GM18907 (cell line): ENCODE results near the gene TMEM140.

Source experiments
- ATAC-seq: cut with Tn5 transposase; IDR thresholded peaks from one replicate; pipeline ENCODE4 v1.9.1; 2021; ENCODE audit warnings: mild to moderate bottlenecking, moderate library complexity; ENCODE audit not compliant: unreplicated experiment

The TMEM140 gene

DNA sequence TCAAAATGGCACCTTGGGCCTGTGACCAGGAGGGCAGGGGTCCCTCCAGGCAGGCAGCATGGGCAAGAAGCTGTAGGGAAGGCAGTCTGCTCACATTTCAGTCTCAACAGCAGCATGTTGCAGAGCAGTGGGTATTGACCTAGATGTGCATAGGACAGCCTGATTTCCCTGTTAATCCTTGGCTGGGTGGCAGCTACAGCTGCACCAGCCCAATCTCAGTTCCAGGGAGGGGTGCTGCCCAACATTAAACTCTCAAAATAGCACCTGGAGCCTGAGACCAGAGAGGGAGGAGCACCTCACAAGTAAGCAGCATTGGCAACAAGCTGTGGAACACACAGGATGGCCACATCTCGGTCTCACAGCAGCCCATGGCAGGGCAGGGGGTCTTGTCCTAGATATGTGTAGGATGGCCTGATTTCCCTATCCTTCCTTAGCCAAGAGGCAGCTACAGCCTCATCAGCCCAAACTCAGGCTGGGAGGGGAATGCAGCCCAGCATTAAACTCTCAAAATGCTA, 10.3 kb downstream of the TMEM140 start:
- no peak for ATAC-seq

DNA sequence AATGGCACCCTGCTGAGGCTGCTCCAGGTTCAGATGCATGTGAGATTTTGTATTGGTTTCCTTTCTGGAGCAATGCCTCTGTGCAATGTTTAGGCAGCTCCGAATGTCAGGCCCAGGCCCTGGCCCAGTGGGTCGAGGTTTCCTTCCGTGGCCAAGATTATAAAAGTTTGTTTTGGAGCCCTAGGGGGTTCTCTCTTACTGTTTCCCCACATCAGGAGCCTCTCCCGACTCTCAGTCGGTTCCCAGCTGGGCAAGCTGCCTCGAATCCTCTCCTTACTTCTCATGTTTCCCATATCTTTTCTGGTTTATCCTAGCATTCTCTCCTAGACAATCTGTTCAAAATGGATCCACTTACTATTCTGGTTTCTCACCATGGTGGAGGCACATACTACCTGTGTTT, 11.0 kb downstream of the TMEM140 start:
- no peak for ATAC-seq

DNA sequence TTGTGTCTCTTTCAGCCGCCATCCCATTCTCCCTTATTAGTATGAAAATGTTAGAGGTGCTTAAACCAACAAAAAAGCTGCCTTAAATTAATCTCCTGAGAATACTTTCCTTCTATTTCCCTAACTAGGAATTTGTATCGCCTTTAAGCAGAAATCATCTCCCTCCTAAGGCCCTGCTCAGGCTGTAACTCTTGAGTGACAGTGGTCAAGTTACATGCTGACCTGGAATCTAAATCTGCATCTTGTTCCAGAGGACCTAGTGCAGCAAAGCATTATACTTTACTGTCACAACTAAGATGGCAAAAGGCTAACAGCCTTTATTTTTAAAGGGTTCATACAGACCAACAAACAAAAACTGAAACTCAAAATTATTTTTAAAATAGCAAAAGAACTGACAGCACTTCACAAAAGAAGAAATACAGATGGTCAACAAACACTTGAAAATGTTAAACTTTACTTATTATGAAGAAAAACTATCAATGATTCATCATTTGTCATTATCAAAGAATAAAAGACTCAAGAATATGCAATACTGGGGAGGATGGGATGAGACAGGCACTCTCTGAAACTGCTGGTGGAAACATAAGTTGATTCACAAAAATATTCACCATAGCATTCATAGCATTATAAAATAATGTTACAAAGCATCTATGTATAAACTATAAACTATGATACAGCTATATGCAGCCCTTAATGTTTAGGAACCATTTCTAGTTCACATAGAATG, 11.7 kb downstream of the TMEM140 start:
- ATAC-seq, result peak; percentile 7

DNA sequence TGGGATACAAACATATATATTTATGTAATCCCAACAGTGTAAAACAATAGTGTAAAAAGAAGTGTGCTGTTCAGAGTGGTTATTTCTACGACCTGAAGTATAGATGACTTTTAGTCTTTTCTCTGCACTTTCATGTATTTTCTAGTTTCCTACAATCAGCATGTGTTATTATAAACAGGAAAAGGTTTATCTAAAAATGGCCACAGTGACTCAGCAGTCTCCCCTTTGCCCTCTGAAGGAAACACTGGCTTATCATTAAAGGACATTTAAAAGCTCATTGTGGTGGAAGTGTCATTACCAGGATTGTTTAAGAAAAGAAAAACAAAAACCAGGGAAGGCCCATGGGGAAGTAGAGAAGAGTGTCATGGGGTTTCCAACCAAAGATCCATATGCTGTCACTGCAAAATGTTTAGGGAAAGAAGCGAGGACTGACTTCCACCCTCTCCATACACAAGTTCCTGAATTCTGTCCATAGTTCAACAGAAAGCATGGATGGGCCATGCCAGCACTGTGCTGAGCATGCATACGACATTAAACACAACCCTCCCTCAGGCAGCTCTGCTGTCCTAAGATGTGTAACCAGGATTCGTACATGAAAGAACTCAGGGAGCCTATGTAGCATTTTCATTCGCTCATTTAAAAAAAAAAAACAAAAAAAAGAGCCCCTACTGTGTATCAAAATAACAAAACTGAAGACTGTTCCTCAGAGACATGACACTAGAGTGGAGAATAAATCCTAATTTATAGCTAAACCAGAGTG, 12.4 kb downstream of the TMEM140 start:
- peak; percentile 57 for ATAC-seq

DNA sequence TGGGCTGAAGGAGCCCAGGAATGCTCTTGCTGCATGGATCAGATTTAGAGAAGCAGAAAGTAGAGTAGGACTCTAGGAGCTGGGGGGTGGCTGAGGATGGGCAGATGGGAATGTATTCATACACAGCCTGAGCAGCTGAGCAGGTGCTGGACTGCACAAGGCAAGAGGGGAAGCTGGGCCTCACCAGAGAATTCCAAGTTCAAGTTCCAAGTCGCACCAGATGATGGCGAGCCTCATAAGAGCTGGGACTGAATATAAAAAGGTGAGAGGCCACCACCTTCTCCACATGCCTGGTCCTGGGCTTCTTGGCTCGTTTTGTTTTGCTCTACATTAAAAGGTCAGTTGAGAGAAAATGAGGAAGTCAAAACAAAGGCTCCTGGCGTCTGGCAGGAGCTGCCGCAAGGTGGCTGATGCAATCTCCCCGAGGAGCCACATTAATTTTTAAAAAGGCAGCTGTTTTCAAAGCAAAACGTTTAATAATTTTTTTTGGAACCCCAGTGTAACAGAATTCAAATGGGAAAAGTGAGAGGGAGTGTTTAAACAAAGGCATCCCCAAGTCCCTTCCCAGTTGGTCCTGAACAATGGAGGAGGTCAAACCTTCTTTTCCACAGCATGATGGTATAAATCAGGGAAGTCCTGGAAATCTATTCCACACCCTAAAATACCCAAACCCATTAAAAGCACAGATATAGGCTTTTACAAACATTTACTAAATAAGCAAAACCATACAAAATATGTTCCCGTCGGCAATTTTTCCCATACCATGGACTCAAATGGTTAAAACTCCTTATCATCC, 13.2 kb downstream of the TMEM140 start:
- ATAC-seq, result no peak

DNA sequence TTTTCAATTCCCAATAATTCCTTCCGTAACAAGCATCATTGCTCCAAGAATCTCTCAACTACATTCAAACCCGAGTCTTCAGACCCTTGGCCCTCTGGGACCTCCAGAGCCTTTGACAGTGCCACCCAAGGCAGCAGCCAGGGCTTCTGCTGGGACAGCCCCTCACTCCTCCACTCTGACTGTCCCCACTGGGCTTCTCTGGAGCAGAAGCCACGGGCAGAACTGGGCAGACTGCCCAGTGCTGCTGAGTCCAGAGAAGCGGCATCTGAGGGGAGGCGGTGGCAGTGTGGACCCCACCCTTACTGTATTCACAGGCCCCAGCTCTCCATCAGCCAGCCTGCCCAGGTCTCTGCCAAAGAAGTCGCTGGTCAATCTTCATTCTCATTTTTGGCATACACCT, 13.8 kb downstream of the TMEM140 start:
- no peak for ATAC-seq

DNA sequence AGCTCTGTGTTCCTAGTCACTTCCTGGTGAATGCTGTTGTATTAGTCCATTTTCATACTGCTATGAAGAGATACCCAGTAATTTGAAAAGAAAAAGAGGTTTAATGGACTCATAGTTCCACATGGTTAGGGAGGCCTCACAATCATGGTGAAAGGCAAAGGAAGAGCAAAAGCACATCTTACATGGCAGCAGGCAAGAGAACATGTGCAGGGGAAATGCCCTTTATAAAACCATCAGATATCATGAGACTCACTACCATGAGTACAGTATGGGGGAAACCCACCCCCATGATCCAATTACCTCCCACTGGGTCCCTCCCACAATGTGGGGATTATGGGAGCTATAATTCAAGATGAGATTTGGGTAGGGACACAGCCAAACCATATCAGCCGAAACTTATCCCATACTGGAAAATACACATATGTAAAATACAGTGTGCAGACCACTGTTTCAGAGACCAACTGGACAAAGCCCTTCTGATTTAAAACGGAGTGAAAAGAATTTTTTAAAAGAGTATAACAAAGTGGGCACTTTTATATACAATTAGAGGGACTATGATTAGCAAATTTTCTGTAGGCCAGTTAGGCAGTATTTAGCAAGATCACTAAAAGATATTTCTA, 14.6 kb downstream of the TMEM140 start:
- ATAC-seq, result no peak

DNA sequence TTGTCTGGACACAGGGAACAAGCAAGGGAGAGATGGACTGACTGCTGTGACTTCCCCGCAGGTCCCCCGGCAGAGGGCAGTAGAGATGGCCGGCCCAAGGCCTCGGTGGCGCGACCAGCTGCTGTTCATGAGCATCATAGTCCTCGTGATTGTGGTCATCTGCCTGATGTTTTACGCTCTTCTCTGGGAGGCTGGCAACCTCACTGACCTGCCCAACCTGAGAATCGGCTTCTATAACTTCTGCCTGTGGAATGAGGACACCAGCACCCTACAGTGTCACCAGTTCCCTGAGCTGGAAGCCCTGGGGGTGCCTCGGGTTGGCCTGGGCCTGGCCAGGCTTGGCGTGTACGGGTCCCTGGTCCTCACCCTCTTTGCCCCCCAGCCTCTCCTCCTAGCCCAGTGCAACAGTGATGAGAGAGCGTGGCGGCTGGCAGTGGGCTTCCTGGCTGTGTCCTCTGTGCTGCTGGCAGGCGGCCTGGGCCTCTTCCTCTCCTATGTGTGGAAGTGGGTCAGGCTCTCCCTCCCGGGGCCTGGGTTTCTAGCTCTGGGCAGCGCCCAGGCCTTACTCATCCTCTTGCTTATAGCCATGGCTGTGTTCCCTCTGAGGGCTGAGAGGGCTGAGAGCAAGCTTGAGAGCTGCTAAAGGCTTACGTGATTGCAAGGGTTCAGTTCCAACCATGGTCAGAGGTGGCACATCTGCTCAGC, 16.6 kb downstream of the TMEM140 start:
- no peak for ATAC-seq

DNA sequence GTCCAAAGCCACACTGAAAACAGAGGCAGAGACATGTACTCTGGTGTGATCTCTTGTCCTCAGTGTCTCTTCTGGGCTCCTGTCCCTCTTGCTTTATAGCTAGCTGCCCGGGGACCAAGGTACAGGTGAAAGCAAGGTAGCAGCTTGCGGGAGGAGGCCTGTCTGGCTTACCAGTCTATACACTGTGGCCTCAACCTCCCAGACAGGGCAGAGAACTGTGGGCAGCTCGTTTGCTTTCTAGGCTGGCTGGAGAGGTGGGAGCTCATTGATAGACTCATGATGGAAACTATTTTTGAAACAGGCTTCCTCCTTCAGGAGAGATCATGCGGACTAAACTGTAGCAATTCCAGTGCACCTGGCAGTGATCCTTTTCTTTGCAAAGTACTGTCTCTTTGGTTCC, 18.0 kb downstream of the TMEM140 start:
- no peak for ATAC-seq

DNA sequence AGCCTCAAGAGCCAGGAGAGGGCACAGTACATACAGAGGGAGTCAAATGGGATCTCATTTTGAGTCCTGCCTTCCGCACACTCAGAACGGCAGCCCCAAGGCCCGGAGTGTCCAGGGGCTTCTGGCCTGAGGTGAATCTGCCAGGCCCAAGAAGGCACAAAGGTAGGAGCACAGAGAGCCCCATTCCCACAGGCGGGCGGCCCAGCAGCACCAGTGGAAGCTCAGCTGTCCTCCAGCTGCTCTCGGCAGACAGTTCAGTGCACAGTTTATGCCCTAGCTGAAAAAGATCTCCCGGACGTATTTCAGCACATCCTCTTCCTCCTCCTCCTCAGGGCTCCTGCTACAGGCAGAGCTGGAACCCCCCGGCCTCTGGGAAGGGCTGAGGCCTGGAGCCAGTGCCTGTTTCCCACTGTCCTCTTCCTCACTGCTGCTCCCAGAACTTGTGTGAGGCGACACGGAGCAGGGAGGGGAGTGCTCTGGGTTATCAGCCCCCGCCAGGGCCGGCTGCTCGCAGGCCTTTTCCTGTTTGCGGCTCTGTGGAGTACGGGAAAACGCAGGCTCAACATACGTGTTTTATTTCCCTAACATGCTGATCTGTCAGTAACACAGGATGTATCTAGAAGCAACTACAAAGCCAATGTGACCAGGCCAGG, 18.6 kb downstream of the TMEM140 start:
- ATAC-seq, result no peak

DNA sequence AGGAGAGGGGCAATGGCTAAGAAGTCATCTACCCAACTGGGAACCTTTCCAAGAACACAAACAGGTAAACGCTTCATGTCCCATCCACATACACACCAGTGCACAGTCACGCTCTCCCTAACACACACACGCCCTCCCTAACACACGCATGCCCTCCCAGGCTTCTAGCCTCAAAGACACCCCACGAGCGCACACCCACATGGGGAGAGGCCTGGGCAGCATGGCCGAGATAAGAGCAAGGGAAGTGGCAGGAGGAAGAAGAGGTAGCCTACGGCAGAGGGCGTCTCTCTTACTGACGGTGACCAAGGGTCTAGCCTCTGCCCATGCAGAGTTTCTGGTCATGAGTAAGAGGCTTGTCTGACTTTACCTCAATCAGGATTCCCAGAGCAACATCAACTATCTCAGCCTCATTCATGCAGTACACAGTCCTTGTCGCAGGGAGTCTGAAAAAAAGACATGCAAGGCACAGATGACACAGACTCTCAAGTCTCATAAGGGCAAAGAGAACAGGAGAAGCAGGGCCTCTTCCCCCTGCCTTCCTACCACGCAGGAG, 19.6 kb downstream of the TMEM140 start:
- ATAC-seq, result no peak

DNA sequence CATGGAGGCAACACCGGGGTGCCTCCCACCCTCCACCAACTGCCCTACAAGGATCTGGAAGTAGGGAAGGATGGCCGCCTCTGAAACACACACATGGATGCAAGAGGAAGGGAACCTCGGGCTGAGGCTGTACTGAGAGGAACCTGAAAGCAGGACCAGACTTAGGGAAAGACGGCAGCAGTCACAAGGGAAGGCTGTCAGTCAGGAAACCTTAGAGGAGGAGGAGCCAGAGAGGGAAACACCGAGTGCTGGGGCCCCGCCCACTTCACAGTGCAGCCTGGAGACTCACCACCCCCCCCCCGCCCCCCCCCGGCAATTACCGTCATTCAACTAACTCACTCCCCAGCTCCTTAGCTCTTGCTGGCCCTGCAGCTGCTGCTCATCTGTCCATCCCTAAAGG, 20.1 kb downstream of the TMEM140 start:
- no peak for ATAC-seq

DNA sequence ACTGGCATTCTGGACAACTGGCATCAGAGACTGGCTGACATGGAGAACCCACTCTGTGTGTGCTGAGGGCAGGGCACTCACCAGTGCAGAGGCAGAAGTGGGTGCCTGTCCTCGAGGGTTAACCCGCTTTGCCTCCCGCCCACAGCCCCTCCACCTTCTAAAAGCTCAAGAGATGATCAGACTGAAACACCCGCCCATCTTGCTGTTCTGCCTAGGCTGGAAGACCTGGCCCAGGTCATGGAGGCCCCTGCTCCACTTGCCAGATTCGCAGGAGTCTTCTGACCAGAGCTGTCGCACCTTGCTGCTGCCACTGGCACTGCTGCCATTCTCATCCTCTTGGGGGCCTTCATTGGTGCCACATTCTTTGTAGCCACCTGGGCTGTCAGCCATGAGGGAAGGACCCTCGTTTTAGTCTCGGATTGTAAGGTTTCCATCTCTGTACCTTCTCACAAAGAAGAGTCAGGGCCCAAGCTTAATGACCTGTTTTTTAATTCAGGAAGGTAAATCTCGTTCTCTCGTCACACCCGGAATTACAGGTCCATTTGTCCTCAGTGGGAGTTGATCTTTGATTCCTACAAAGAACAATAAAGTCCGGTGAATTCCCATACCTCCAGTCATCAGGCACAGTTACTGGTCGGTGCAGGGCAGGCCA, 20.7 kb downstream of the TMEM140 start:
- ATAC-seq, result no peak

DNA sequence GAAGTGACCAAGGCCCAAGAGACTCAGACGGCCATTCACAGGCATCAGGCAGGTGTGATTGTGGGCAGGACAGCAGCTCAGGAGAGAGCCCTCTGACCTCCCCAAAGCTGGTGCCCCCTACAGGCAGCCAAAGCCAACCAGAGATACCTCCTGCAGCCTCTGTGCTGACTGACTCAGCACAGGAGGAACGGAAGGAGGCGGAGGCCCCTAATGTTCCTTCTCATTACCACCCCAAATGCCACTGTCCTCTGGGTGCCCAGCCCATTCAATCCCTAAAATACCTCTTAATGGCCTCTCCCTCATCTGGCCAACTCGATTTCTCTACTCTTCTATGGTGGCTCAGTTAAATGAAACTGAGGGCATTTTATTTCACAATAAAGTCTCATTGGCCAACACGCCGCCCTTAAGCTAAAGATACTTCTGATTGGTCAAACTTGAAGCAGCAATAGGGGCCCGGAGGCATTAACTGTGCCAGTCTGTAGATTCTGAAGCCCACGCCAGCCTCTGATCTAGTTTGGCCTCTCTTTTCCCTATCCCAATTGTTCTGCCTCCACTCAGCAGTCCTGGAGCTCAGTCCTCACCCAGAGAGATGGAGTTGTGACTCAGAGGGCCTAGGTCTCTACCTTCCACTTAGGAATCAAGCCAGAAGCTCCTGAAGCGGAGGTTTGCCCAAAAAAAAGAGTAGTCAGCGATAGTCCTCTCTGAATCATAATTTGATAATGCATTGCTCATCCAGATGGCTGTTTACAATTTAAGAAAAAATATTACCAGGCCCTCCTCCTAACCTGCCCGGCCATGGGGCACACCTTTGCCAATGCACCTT, 21.5 kb downstream of the TMEM140 start:
- peak; percentile 27 for ATAC-seq

DNA sequence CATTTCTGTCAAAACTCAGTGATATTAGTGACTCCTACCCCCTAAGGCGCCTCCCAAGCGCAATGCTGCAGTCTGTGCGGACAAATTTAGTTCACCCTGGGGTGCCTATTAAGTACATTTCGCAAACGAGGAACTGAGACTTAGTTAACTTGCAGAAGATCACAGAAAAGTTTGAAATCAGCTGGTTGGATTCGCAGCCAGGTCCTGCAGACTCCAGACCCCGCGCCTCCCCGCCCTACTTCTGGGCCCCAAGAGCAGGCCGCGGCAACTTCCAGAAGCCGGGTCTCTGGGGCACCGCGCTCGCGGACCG, 22.0 kb downstream of the TMEM140 start:
- no peak for ATAC-seq

DNA sequence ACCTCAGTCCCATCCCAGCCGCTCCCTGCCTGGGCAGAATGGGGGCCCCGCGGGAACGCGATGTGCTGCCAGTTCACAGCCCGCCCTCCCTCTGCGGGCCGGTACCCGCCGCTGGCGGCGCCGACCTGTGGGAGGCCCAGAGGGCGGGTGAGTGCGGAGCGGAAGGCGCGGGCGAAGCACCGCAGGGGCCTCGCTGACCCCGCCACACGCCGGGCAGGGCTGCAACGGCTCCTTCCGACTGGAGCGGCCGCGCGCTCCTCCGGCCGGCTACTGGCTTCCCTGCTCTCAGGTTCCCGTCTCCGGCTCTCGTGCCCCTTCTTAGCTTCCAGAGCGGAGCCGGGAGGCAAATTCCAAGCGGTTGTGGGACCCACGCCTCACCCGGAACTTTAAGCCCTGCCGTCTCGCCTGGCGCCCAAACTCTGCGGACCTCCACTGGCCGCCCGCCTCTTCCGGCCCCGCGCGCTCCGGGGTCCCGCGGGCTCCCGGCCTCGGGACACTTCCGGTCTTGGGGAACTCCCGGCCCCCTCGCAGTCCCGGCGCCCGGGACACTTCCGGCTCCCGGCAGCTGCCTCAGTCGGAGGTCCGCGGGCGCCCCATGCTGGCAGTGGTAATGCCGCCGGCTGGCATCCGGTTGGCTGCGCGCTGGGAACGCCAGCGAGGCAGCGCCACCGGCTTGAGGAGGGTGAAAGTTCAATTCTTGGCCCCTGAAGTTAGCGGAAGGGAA, 22.6 kb downstream of the TMEM140 start, which contains the start of gene CYREN:
Gene CYREN, minus strand, starts transcription at position 434 of the 724 bp plus-strand sequence. CDS start 1,785 bp downstream, outside the sequence.
- ATAC-seq, result peak; percentile 80

DNA sequence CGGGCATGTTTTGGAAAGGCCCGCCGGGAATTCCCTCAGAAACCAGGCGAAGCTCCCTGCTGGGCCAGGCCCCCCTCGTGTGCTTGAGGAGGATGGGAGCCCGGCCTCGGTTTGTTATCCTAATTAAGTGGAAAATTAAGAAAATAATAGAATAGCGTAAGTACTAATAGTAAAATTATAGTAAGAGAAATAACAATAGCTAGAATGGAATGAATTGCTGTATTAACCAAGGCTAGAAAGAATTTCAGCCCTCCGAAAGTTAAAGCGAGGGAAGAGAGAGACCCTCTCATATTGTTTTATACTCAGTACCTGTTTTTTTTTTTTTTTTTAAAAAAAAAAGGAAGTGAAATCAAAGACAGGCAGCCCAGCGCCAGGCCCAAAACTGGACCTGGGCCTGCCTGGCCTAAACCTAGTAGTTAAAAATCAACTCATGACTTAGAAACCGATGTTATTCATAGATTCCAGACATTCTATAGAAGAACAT, 23.2 kb downstream of the TMEM140 start:
- peak; percentile 58 for ATAC-seq
